ENCODE data around the gene ANKRD11. TPM values are rescaled to one million over a fixed set of nuclear protein-coding genes. Genes with fewer than 3 reads are reported as not detected.

ANKRD11 gene
- total RNA-seq, 2 donors from 2014 or later: 118 to 159 TPM

- Histone ChIP-seq H3K27me3 (ENCODE audit: control insufficient read depth, insufficient read depth, low read length, poor library complexity, severe bottlenecking) (no peaks in the 10 kb centered on the region), H3K4me3 (ENCODE audit: low read length) (no peak overlapping the region), H3K9me3 (ENCODE audit: control insufficient read depth, low read length) (no peaks in the 10 kb centered on the region), H3K4me1 (ENCODE audit: control insufficient read depth, insufficient read depth, low read length) (no peaks in the 10 kb centered on the region), H3K36me3 (ENCODE audit: control insufficient read depth, insufficient read depth, low read length) (peaks cover 57% of the 10 kb centered on the region), H3K9ac (ENCODE audit: extremely low read depth, low read length, poor library complexity, severe bottlenecking) (no peak overlapping the region), H3K27ac (ENCODE audit: low read depth, low read length) (no peak overlapping the region)
- Mint-ChIP-seq H3K4me3 (no peak overlapping the region), H3K4me1 (no peaks in the 10 kb centered on the region), H3K9me3 (no peaks in the 10 kb centered on the region), H3K27me3 (ENCODE audit: insufficient read depth) (no peaks in the 10 kb centered on the region), H3K36me3 (ENCODE audit: low read depth) (peaks cover 23% of the 10 kb centered on the region), H3K27ac (no peak overlapping the region)
- WGBS, 2 experiments (ENCODE audit: insufficient coverage in 1 of 2, insufficient read length in 1 of 2): 86% methylated on average over 20 of the region's 20 CpGs
- DNase-seq: no peak
- no peak for TF ChIP-seq CTCF (conservative IDR thresholded peaks at IDR 0.05)
Measured at GRCh38 chr16:89283449-89283848, 206.9 kb downstream of the ANKRD11 start.

- no peaks in the 10 kb centered on the region for H3K27me3 ChIP-seq (ENCODE audit: control insufficient read depth, insufficient read depth, low read length, poor library complexity, severe bottlenecking)
- H3K9ac ChIP-seq (ENCODE audit: extremely low read depth, low read length, poor library complexity, severe bottlenecking): no peak overlapping the region
- peaks cover 47% of the 10 kb centered on the region for H3K36me3 ChIP-seq (ENCODE audit: control insufficient read depth, insufficient read depth, low read length)
- H3K27me3 Mint-ChIP-seq (ENCODE audit: insufficient read depth): no peaks in the 10 kb centered on the region
- H3K4me3 Mint-ChIP-seq: no peak overlapping the region
- H3K4me3 ChIP-seq (ENCODE audit: low read length): no peak overlapping the region
- H3K27ac ChIP-seq (ENCODE audit: low read depth, low read length): no peak overlapping the region
- WGBS, 2 experiments (ENCODE audit: insufficient coverage in 1 of 2, insufficient read length in 1 of 2): 91 to 96% methylated on average over 14 to 18 of the region's 18 CpGs
- H3K27ac Mint-ChIP-seq: no peak overlapping the region
- DNase-seq: no peak
- TF ChIP-seq CTCF (conservative IDR thresholded peaks at IDR 0.05): no peak
- H3K36me3 Mint-ChIP-seq (ENCODE audit: low read depth): peaks cover 16% of the 10 kb centered on the region
- no peaks in the 10 kb centered on the region for H3K4me1 ChIP-seq (ENCODE audit: control insufficient read depth, insufficient read depth, low read length)
- H3K9me3 ChIP-seq (ENCODE audit: control insufficient read depth, low read length): no peaks in the 10 kb centered on the region
- no peaks in the 10 kb centered on the region for H3K9me3 Mint-ChIP-seq
- no peaks in the 10 kb centered on the region for H3K4me1 Mint-ChIP-seq
Measured at GRCh38 chr16:89282523-89282922, 207.8 kb downstream of the ANKRD11 start.

DNA sequence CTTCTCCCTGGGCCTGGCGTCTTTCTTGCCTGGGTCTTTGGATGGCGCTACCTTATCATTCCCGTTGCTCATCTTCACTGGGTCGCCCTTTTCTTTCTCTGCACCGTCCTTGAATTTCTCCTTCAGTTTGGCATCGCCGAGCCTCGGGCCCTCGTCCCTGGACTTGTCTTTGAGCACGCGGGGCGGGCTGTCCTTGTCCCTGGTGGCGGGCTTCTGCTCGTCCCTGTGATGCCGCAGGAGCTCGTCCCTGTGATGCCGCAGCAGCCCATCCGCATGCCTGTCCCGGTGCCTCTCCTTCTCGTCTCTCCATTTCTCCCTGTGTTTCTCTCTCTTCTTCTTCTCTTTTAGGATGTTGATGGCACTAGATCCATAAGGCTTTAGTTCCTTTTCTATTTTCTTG lies 208.5 kb downstream of the ANKRD11 start:
- Mint-ChIP-seq H3K27me3 (ENCODE audit: insufficient read depth) (no peaks in the 10 kb centered on the region), H3K9me3 (no peaks in the 10 kb centered on the region), H3K4me3 (no peak overlapping the region), H3K27ac (no peak overlapping the region), H3K36me3 (ENCODE audit: low read depth) (peaks cover 17% of the 10 kb centered on the region), H3K4me1 (no peaks in the 10 kb centered on the region)
- no peaks in the 10 kb centered on the region for H3K27me3 ChIP-seq (ENCODE audit: control insufficient read depth, insufficient read depth, low read length, poor library complexity, severe bottlenecking)
- no peak for DNase-seq
- no peak for TF ChIP-seq CTCF (conservative IDR thresholded peaks at IDR 0.05)
- peaks cover 40% of the 10 kb centered on the region for H3K36me3 ChIP-seq (ENCODE audit: control insufficient read depth, insufficient read depth, low read length)
- no peaks in the 10 kb centered on the region for H3K9me3 ChIP-seq (ENCODE audit: control insufficient read depth, low read length)
- no peak overlapping the region for H3K27ac ChIP-seq (ENCODE audit: low read depth, low read length)
- WGBS, 2 experiments (ENCODE audit: insufficient coverage in 1 of 2, insufficient read length in 1 of 2): 93 to 96% methylated on average over 18 to 20 of the region's 20 CpGs
- no peaks in the 10 kb centered on the region for H3K4me1 ChIP-seq (ENCODE audit: control insufficient read depth, insufficient read depth, low read length)
- H3K4me3 ChIP-seq (ENCODE audit: low read length): no peak overlapping the region
- no peak overlapping the region for H3K9ac ChIP-seq (ENCODE audit: extremely low read depth, low read length, poor library complexity, severe bottlenecking)

All from endodermal cell (in vitro differentiated cells).